Endodermal cell (in vitro differentiated cells): Measurements from ENCODE around the gene ZSCAN1. TPM values are rescaled to one million over a fixed set of nuclear protein-coding genes. Genes with fewer than 3 reads are reported as not detected.

ENCODE experiments used
- DNase-seq: peaks from one replicate; pipeline ENCODE4 v3.0.0-alpha.2; 2017
- H3K27ac ChIP-seq: 2 replicates; pipeline ENCODE4 v1.5.1; 2013; ENCODE audit warnings: mild to moderate bottlenecking, low read depth, low read length, moderate library complexity
- H3K27me3 ChIP-seq: 2 replicates; pipeline ENCODE4 v1.6.1; 2013; ENCODE audit warnings: mild to moderate bottlenecking, low read length, moderate library complexity; ENCODE audit not compliant: insufficient read depth, control insufficient read depth, poor library complexity, severe bottlenecking
- H3K36me3 ChIP-seq: 2 replicates; pipeline ENCODE4 v1.7.0; 2013; ENCODE audit warnings: mild to moderate bottlenecking, low read length, moderate library complexity; ENCODE audit not compliant: control insufficient read depth, insufficient read depth
- H3K4me1 ChIP-seq: one replicate; pipeline ENCODE4 v1.7.0; 2013; ENCODE audit warnings: low read length; ENCODE audit not compliant: control insufficient read depth, insufficient read depth
- H3K4me3 ChIP-seq: 2 replicates; pipeline ENCODE4 v1.5.1; 2013; ENCODE audit warnings: mild to moderate bottlenecking, low read length, moderate library complexity
- H3K9ac ChIP-seq: 2 replicates; pipeline ENCODE4 v1.6.1; 2013; ENCODE audit warnings: mild to moderate bottlenecking, low read length, moderate library complexity; ENCODE audit not compliant: poor library complexity, severe bottlenecking; ENCODE audit errors: extremely low read depth
- H3K9me3 ChIP-seq: 2 replicates; pipeline ENCODE4 v1.6.1; 2013; ENCODE audit warnings: mild to moderate bottlenecking, low read length, moderate library complexity; ENCODE audit not compliant: control insufficient read depth
- H3K27ac Mint-ChIP-seq: 2 replicates; pipeline ENCODE4 v1.8.0; 2020; ENCODE audit warnings: mixed read lengths
- H3K27me3 Mint-ChIP-seq: 2 replicates; pipeline ENCODE4 v1.8.0; 2021; ENCODE audit warnings: mild to moderate bottlenecking, mixed read lengths; ENCODE audit not compliant: insufficient read depth
- H3K36me3 Mint-ChIP-seq: 2 replicates; pipeline ENCODE4 v1.8.0; 2020; ENCODE audit warnings: low read depth, mixed read lengths
- H3K4me1 Mint-ChIP-seq: 2 replicates; pipeline ENCODE4 v1.8.0; 2020; ENCODE audit warnings: mixed read lengths
- H3K4me3 Mint-ChIP-seq: 2 replicates; pipeline ENCODE4 v1.8.0; 2020; ENCODE audit warnings: mild to moderate bottlenecking, moderate library complexity, mixed read lengths
- H3K9me3 Mint-ChIP-seq: 2 replicates; pipeline ENCODE4 v1.8.0; 2020; ENCODE audit warnings: mild to moderate bottlenecking, mixed read lengths
- WGBS, 2 experiments: methylation state at CpG; one replicate each; pipeline versions ENCODE4 v1.1.5 to v1.1.7; 2013; ENCODE audit warnings: missing lambda C conversion rate in 2 of 2, mixed read lengths in 1 of 2; ENCODE audit not compliant: insufficient coverage in 1 of 2, insufficient read length in 1 of 2; 5-methylcytosine and 5-hydroxymethylcytosine counted together
- total RNA-seq, 2 donors: library from RNA; stranded (reverse); fragmentation: NEBNext Ultra II Directional in 1 of 2; extraction: Animal tissue kit (Norgen Biotek cat#: 25700) in 1 of 2; gene quantifications; 2 replicates in 1 of 2; 3 replicates in 1 of 2; pipeline ENCODE4 v1.2.1, GENCODE V29; 2021
- TF ChIP-seq, protein P1 (sequence below): fragments of 200-600 bp; sonication (generic); conservative IDR thresholded peaks from 2 replicates; pipeline ENCODE4 v1.5.0; 2021; ENCODE audit warnings: antibody characterized with exemption, mild to moderate bottlenecking

The ZSCAN1 gene
- total RNA-seq, 2 donors from 2014 or later: 1.5 to 2.2 TPM

DNA sequence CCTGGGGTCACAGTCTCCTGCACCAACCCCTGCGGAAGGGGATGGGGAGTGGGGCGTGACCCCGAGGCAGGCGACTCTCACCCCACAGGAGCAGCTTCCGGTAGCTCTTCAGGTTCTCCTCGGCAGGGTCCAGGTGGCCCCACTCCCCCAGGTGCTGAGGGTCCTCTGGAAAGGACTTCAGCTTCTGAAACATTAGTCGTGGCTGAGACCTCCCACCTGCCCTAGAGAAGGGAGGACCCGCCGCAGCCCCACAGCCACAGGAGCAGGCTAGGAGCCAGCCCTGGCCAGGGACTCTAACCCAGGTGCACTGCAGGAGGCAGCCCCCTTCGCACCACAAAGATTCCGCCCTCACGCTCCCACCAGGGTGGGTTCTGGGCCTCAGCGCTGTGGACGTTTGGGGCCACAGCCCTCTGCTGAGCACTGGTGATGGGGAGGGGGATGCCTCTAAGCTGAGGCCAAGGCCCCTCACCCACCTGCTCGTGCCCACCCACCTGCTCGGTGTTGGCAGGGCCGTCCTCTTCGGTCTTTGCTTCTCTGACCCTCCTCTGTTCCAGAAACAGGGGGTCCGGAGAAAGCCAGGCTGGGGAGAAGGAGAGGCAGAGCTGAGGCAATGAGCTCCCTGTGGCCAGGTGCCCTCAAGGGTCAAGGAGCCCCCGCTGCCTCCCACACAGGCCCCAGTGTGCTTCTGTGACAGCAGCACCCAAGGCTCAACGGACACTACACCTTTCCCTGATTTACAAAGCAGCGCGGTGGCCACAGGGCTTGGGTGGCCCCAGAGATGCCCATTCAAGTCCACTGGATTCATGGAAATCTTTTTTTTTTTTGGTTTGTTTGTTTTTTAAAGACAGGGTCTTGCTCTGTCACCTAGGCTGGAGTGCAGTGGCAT, 53.2 kb downstream of the ZSCAN1 start:
- Histone ChIP-seq H3K4me1 (no peaks in the 10 kb centered on the region), H3K27ac (no peak overlapping the region), H3K9ac (no peak overlapping the region), H3K9me3 (peaks cover 26% of the 10 kb centered on the region), H3K36me3 (peaks cover 40% of the 10 kb centered on the region), H3K4me3 (no peak overlapping the region), H3K27me3 (no peaks in the 10 kb centered on the region)
- H3K9me3 Mint-ChIP-seq: peaks cover 19% of the 10 kb centered on the region
- no peak for DNase-seq
- peaks cover 59% of the 10 kb centered on the region for H3K36me3 Mint-ChIP-seq
- no peak overlapping the region for H3K4me3 Mint-ChIP-seq
- no peaks in the 10 kb centered on the region for H3K4me1 Mint-ChIP-seq
- 94 to 95% methylated on average over 18 to 23 of the region's 23 CpGs for WGBS, 2 experiments
- TF ChIP-seq, protein P1, sequence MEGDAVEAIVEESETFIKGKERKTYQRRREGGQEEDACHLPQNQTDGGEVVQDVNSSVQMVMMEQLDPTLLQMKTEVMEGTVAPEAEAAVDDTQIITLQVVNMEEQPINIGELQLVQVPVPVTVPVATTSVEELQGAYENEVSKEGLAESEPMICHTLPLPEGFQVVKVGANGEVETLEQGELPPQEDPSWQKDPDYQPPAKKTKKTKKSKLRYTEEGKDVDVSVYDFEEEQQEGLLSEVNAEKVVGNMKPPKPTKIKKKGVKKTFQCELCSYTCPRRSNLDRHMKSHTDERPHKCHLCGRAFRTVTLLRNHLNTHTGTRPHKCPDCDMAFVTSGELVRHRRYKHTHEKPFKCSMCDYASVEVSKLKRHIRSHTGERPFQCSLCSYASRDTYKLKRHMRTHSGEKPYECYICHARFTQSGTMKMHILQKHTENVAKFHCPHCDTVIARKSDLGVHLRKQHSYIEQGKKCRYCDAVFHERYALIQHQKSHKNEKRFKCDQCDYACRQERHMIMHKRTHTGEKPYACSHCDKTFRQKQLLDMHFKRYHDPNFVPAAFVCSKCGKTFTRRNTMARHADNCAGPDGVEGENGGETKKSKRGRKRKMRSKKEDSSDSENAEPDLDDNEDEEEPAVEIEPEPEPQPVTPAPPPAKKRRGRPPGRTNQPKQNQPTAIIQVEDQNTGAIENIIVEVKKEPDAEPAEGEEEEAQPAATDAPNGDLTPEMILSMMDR: no peak
- no peaks in the 10 kb centered on the region for H3K27me3 Mint-ChIP-seq
- H3K27ac Mint-ChIP-seq: no peak overlapping the region

DNA sequence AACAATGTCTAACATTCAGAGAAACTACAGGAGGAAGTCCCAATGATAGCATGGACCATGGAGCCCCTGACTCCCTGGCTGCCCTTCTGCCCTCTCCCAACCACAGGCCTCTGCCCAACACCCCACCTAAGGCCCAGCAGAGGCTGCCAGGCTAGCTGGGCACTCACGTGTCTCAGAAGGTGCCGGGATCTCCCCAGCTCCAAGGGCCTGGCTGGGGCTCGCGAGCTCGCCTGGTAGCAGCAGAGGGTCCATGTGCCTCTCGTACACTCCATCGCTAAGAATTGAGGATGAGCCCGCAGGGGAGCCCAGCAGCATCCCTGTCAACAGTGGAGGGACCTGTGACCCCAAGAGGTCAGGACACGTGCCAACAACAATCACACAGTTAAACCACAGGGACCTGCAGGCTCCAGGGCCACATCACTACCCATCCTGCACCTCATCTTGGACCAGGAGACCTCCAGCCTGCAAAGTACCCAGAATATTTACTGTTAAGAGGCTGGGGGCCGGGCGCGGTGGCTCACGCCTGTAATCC, 54.8 kb downstream of the ZSCAN1 start:
- 95 to 100% methylated on average over 5 to 9 of the region's 13 CpGs for WGBS, 2 experiments
- no peaks in the 10 kb centered on the region for H3K27me3 ChIP-seq
- no peak for DNase-seq
- H3K9me3 ChIP-seq: peaks cover 25% of the 10 kb centered on the region
- peaks cover 13% of the 10 kb centered on the region for H3K9me3 Mint-ChIP-seq
- TF ChIP-seq, protein P1: no peak
- no peak overlapping the region for H3K27ac Mint-ChIP-seq
- no peak overlapping the region for H3K4me3 ChIP-seq
- no peak overlapping the region for H3K27ac ChIP-seq
- peaks cover 65% of the 10 kb centered on the region for H3K36me3 Mint-ChIP-seq
- H3K27me3 Mint-ChIP-seq: no peaks in the 10 kb centered on the region
- H3K9ac ChIP-seq: no peak overlapping the region
- no peaks in the 10 kb centered on the region for H3K4me1 ChIP-seq
- H3K4me1 Mint-ChIP-seq: no peaks in the 10 kb centered on the region
- peaks cover 44% of the 10 kb centered on the region for H3K36me3 ChIP-seq
- H3K4me3 Mint-ChIP-seq: no peak overlapping the region

DNA sequence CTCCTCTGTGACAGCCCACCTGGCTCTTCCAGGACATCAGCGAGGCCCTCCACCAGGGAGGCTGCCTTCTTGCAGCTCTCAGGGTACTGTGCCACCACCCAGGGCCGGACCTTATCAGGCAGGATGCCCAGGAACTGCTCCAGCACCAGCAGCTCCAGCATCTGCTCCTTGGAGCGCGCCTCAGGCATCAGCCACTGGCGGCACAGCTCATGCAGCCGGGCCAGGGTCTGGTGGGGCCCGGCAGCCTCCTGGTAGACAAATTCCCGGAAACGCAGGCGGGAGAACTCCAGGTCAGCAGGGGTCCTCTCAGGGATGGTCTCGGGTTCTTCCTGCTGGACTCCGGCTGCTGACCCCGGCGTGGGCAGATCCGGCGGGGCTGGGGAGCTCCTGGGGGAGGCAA, 56.0 kb downstream of the ZSCAN1 start:
- TF ChIP-seq, protein P1: no peak

More for the DNA sequence above, 56.0 kb downstream of the ZSCAN1 start:
- peaks cover 33% of the 10 kb centered on the region for H3K36me3 ChIP-seq
- Mint-ChIP-seq H3K27me3 (no peaks in the 10 kb centered on the region), H3K4me3 (no peak overlapping the region), H3K4me1 (no peaks in the 10 kb centered on the region), H3K36me3 (peaks cover 62% of the 10 kb centered on the region), H3K27ac (no peak overlapping the region), H3K9me3 (peaks cover 5% of the 10 kb centered on the region)
- no peak overlapping the region for H3K9ac ChIP-seq
- no peak overlapping the region for H3K27ac ChIP-seq
- 96 to 97% methylated on average over 9 to 16 of the region's 16 CpGs for WGBS, 2 experiments
- peaks cover 25% of the 10 kb centered on the region for H3K9me3 ChIP-seq
- no peaks in the 10 kb centered on the region for H3K27me3 ChIP-seq
- no peak for DNase-seq
- H3K4me3 ChIP-seq: no peak overlapping the region
- no peaks in the 10 kb centered on the region for H3K4me1 ChIP-seq
